H1 (cell line): ENCODE results near the gene KIF1B. TPM values are rescaled to one million over a fixed set of nuclear protein-coding genes. Genes with fewer than 3 reads are reported as not detected.

Experiments
- ATF2 ChIP-seq: IDR thresholded peaks from 2 replicates; pipeline ENCODE4 v1.6.1; 2012; ENCODE audit warnings: low read length, inconsistent platforms
- KDM5A ChIP-seq: fragments of 200-600 bp; IDR thresholded peaks from 2 replicates; pipeline ENCODE4 v1.7.1; 2012; ENCODE audit warnings: mild to moderate bottlenecking, low read length, inconsistent platforms, mixed read lengths
- MAFK ChIP-seq: IDR thresholded peaks from 2 replicates; pipeline ENCODE4 v1.6.1; 2012; ENCODE audit warnings: low read depth, mild to moderate bottlenecking, improper control_type of control experiment, low read length
- SP4 ChIP-seq: IDR thresholded peaks from 2 replicates; pipeline ENCODE4 v1.6.1; 2012; ENCODE audit warnings: low read length, inconsistent platforms
- TAF7 ChIP-seq: optimal IDR thresholded peaks from 2 replicates; pipeline ENCODE3; 2011; ENCODE audit warnings: low read depth, mild to moderate bottlenecking, inconsistent platforms, low read length, moderate library complexity, borderline replicate concordance
- polyA plus RNA-seq, 7 experiments: library from polyadenylated mRNA; depleted of rRNA in 3 of 7; stranded (reverse) in 5 of 7; unstranded in 2 of 7; fragments of >200 nt in 5 of 7; fragments of 200-250 nt in 2 of 7; gene quantifications; 1 replicate in 5 of 7; 2 replicates in 1 of 7; 4 replicates in 1 of 7; pipeline versions ENCODE4 v1.2.1 to v1.2.3, GENCODE V29; 2011 to 2013; ENCODE audit warnings: missing spikeins in 2 of 7, mixed read lengths in 2 of 7
- total RNA-seq: library from RNA; stranded (reverse); fragmentation: NEBNext Ultra II Directional; extraction: Animal tissue kit (Norgen Biotek cat#: 25700); gene quantifications from 2 replicates; pipeline ENCODE4 v1.2.1, GENCODE V29; 2021

Gene KIF1B
- total and polyA plus RNA-seq, 2 of the 8 experiments (the other 6 are each of a cell fraction or from before 2014, with no cell fraction given): 39.1 to 74.2 TPM

GRCh38 chr1:10267921-10268320 is 57.6 kb downstream of the KIF1B start (continued):
- TF ChIP-seq ATF2 (no peak), TAF7 (no peak), MAFK (no peak), SP4 (no peak), KDM5A (no peak)
- TF ChIP-seq, all 59 proteins: peak for 0
